GM18507 (cell line): ENCODE results near the gene STOX2.

Source experiments
- DNase-seq: peaks from one replicate; pipeline ENCODE4 v3.0.0; 2011; ENCODE audit warnings: low read depth; ENCODE audit not compliant: insufficient read length; ENCODE audit errors: extremely low spot score
- FAIRE-seq: peaks from 2 replicates; lab custom pipeline; 2011; peaks lifted over from hg19 to GRCh38; lab: Jason Lieb, UNC

STOX2 gene

GRCh38 chr4:184058026-184058425 is 152.9 kb downstream of the STOX2 start:
- DNase-seq: no peak
- FAIRE-seq: no peak

GRCh38 chr4:184059099-184059498 is 154.0 kb downstream of the STOX2 start:
- FAIRE-seq (no peak), DNase-seq (no peak)

DNA sequence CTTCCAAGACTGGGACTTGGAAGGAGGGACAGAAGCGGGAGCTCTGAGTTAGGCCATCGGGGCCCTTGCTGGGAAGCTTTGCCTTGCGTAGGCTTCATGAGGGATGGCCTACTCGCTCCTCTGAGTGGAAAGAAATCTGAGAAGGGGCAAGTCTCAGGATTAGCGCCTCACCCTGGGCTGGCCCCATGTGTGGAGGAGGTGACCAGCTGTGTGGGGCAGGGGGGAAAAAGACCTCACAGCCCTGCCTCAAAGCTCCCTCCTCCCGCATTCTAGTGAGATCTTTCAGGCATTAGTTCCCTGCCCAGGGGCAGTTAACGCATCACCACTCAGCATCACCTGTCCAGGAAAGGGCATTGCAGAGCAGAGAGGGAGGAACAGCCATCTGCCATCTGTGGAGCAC is 156.5 kb downstream of the STOX2 start:
- FAIRE-seq: no peak

DNA sequence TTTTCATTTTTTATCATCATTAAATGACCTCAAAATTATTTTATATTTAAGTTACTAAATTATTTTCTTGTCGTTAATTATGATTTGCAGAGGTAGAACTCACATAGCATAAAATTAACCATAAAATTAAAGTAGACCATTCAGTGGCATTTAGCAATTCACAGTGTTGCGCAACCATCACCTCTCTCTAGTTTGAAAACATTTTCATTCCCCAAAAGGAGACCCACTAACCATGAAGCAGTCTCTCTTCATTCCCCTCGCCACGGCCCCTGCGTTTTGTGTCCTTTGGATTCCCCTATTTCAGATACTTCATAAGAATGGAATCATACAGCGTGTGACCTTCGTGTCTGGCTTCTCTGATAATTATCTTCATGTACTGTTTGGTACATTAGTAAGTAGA is 157.7 kb downstream of the STOX2 start:
- no peak for FAIRE-seq

More for the DNA sequence above, 156.5 kb downstream of the STOX2 start:
- no peak for DNase-seq

GRCh38 chr4:184064877-184065276 is 159.8 kb downstream of the STOX2 start:
- FAIRE-seq (no peak), DNase-seq (no peak)

More for the DNA sequence above, 157.7 kb downstream of the STOX2 start:
- DNase-seq: no peak

- FAIRE-seq (no peak), DNase-seq (no peak)
Measured at GRCh38 chr4:184066584-184067300, 161.6 kb downstream of the STOX2 start.

GRCh38 chr4:184067931-184068554 is 162.9 kb downstream of the STOX2 start:
- FAIRE-seq (no peak), DNase-seq (no peak)
